BE2C (cell line): ENCODE measurements around the gene COX4I1.

ENCODE experiments used
- DNase-seq: peaks from one replicate; pipeline ENCODE4 v3.0.0-alpha.2; 2020
- H3K27me3 ChIP-seq: fragments of 250-450 bp; sonication (Bioruptor Pico); 2 replicates; pipeline ENCODE4 v1.5.1; 2020; ENCODE audit warnings: mild to moderate bottlenecking
- H3K36me3 ChIP-seq: fragments of 250-450 bp; sonication (Bioruptor Pico); 2 replicates; pipeline ENCODE4 v1.5.1; 2020; ENCODE audit warnings: mild to moderate bottlenecking
- H3K4me1 ChIP-seq: fragments of 250-450 bp; sonication (Bioruptor Pico); 2 replicates; pipeline ENCODE4 v1.5.1; 2020
- H3K4me3 ChIP-seq: 2 replicates; pipeline ENCODE4 v1.5.1; 2011; ENCODE audit warnings: low read depth, low read length
- H3K9me3 ChIP-seq: fragments of 250-450 bp; sonication (Bioruptor Pico); 2 replicates; pipeline ENCODE4 v1.5.1; 2020
- CTCF ChIP-seq: IDR thresholded peaks from 2 replicates; pipeline ENCODE4 v1.5.1; 2012; ENCODE audit warnings: mild to moderate bottlenecking, low read depth, low read length

The COX4I1 gene

DNA sequence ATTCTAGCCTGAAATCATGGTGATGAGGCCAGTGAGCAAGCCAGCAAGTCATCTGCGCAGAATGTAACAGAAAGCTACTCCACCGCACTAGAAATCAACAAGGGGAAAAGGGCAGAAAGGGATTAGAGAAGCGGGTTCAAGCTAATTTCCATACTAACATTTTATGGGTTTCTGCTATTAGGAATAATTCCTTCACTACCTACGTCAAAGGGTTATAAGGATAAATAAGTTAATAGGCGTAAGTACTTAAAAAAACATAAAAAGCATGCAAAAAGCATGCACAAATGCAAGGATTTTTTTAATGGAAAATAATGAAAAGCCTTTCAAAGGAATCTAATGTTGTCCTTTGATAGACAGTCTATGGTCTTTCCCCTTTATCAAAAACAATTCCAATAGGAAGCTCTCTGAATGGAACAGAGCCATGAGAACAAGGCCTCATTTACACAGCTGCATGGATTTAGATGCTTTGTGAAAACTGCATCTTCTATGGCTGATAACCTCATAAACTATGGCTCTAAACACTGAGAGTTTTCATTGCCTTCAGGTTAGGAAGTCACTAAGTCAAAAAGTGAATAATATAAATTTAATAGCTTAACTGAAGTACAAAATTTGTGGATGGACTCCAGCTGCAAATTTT, 5.7 kb upstream of the COX4I1 start:
- no peak for TF ChIP-seq CTCF
- H3K36me3 ChIP-seq: peaks cover 65% of the 10 kb centered on the region

GRCh38 chr16:85794696-85795095, 4.8 kb upstream of the COX4I1 start:
- no peaks in the 10 kb centered on the region for H3K27me3 ChIP-seq
- H3K4me1 ChIP-seq: no peaks in the 10 kb centered on the region
- no peak for DNase-seq
- H3K9me3 ChIP-seq: peaks cover 3% of the 10 kb centered on the region; the same call in 1 of the 2 replicates
- no peak overlapping the region for H3K4me3 ChIP-seq
- H3K36me3 ChIP-seq: peaks cover 60% of the 10 kb centered on the region
- no peak for TF ChIP-seq CTCF

More for the DNA sequence above, 5.7 kb upstream of the COX4I1 start:
- no peak for DNase-seq
- peaks cover 3% of the 10 kb centered on the region; the same call in 1 of the 2 replicates for H3K9me3 ChIP-seq
- no peaks in the 10 kb centered on the region for H3K4me1 ChIP-seq
- no peak overlapping the region for H3K4me3 ChIP-seq
- no peaks in the 10 kb centered on the region for H3K27me3 ChIP-seq

DNA sequence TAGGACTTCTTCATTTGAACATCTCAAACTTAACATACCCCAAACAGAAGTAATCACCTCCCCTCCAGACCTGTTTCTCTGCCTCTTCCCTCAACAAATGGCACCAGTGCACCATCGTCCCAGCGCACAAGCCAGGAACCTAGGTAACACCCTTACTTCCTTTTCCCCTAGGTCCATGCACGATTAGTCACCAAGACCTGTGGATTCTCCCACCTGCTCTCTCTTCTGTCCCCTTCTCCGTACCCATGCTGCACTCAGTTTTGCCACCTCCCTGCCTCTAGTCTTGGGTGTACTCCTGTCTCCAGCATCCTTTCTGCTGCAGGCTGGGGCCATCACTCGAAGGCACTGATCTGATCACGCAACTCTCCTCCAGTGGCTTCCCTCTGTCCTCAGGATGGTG, 3.3 kb upstream of the COX4I1 start:
- Histone ChIP-seq H3K27me3 (no peaks in the 10 kb centered on the region), H3K4me1 (no peaks in the 10 kb centered on the region; the same call in 1 of the 2 replicates), H3K4me3 (no peak overlapping the region), H3K36me3 (peaks cover 58% of the 10 kb centered on the region), H3K9me3 (peaks cover 3% of the 10 kb centered on the region; the same call in 1 of the 2 replicates)
- no peak for TF ChIP-seq CTCF
- no peak for DNase-seq

- Histone ChIP-seq H3K36me3 (peaks cover 58% of the 10 kb centered on the region), H3K27me3 (no peaks in the 10 kb centered on the region), H3K4me1 (no peaks in the 10 kb centered on the region; the same call in 1 of the 2 replicates), H3K9me3 (peaks cover under 1% of the 10 kb centered on the region; the same call in 1 of the 2 replicates), H3K4me3 (no peak overlapping the region)
- DNase-seq: no peak
- no peak for TF ChIP-seq CTCF
Observed at GRCh38 chr16:85796599-85796998, 2.9 kb upstream of the COX4I1 start.

DNA sequence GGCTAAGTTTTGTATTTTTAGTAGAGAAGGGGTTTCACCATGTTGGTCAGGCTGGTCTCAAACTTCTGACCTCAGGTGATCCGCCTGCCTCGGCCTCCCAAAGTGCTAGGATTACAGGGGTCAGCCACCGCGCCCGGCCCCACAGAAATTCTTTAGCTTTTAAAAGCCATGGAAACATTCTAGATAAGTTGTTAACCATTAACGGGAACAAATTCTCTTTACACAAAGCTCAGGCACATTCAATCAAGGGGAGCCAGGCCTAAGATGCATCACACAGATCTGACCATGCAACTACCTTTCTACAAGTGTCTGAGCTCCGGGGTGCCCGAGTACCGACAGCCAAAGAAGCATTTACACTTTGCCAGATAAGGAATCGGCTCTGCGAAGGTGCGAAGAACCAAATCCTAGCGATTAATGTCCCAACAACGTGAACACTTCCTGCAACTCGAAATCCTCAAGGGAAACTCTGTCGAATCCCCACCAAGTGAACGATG, 1.2 kb upstream of the COX4I1 start:
- no peaks in the 10 kb centered on the region; the same call in 1 of the 2 replicates for H3K4me1 ChIP-seq
- H3K9me3 ChIP-seq: no peaks in the 10 kb centered on the region
- H3K4me3 ChIP-seq: peak overlapping the region; percentile 96
- TF ChIP-seq CTCF: no peak
- no peak for DNase-seq
- H3K36me3 ChIP-seq: peaks cover 58% of the 10 kb centered on the region
- no peaks in the 10 kb centered on the region for H3K27me3 ChIP-seq

- Histone ChIP-seq H3K27me3 (no peaks in the 10 kb centered on the region), H3K9me3 (no peaks in the 10 kb centered on the region), H3K36me3 (peaks cover 58% of the 10 kb centered on the region), H3K4me1 (no peaks in the 10 kb centered on the region; the same call in 1 of the 2 replicates), H3K4me3 (peak overlapping the region; percentile 96)
- peak; percentile 37 for DNase-seq
- TF ChIP-seq CTCF: no peak
Observed at GRCh38 chr16:85798901-85799496, 496 bp upstream of the COX4I1 start.
